Common myeloid progenitor, CD34-positive (primary cell): Measurements from ENCODE around the gene MAP4K2.

Experiments used
- CTCF ChIA-PET: fragments of 350-600 bp; sonication (Branson Sonifier 250); formaldehyde crosslinking; loops from one replicate; lab custom pipeline; 2021; ENCODE audit warnings: antibody characterized with exemption; lab: Charles Lee
- POLR2A ChIA-PET: fragments of 350-600 bp; sonication (Branson Sonifier 250); formaldehyde crosslinking; loops from one replicate; lab custom pipeline; 2021; ENCODE audit warnings: antibody characterized with exemption; lab: Charles Lee
- DNase-seq, 3 donors: peaks; one replicate each; pipeline versions ENCODE4 v3.0.0 to v3.0.0-alpha.2; 2013
- H3K27ac ChIP-seq, 2 experiments: 1 replicate in 1 of 2; 2 replicates in 1 of 2; pipeline ENCODE4 v1.7.0; 2013; ENCODE audit warnings: inconsistent platforms in 2 of 2, low read length in 2 of 2, mild to moderate bottlenecking in 2 of 2, low read depth in 1 of 2, moderate library complexity in 1 of 2; ENCODE audit not compliant: severe bottlenecking in 2 of 2, insufficient read depth in 1 of 2, poor library complexity in 1 of 2
- H3K27me3 ChIP-seq, 5 experiments: replicated peaks in 2 of 5; 1 replicate in 3 of 5; 2 replicates in 2 of 5; pipeline versions ENCODE4 v1.6.1 to v1.7.0; 2013; ENCODE audit warnings: low read length in 4 of 5, mild to moderate bottlenecking in 2 of 5, moderate library complexity in 2 of 5, inconsistent platforms in 1 of 5; ENCODE audit not compliant: insufficient read depth in 5 of 5, control insufficient read depth in 4 of 5
- H3K36me3 ChIP-seq, 4 experiments: 1 replicate in 2 of 4; 2 replicates in 2 of 4; pipeline versions ENCODE4 v1.6.1 to v1.7.0; 2013; ENCODE audit warnings: low read length in 3 of 4, control low read depth in 1 of 4, mild to moderate bottlenecking in 1 of 4; ENCODE audit not compliant: control insufficient read depth in 4 of 4, insufficient read depth in 4 of 4
- H3K4me1 ChIP-seq, 4 experiments: 1 replicate in 3 of 4; 2 replicates in 1 of 4; pipeline versions ENCODE4 v1.6.1 to v1.7.1; 2013; ENCODE audit warnings: low read length in 3 of 4, mild to moderate bottlenecking in 3 of 4, control low read depth in 1 of 4, inconsistent platforms in 1 of 4, moderate library complexity in 1 of 4; ENCODE audit not compliant: control insufficient read depth in 4 of 4, insufficient read depth in 4 of 4; ENCODE audit errors: control extremely low read depth in 1 of 4
- H3K4me3 ChIP-seq, 7 experiments: 1 replicate in 4 of 7; 2 replicates in 3 of 7; pipeline versions ENCODE4 v1.5.1 to v1.7.0; 2013; ENCODE audit warnings: mild to moderate bottlenecking in 7 of 7, low read length in 6 of 7, moderate library complexity in 6 of 7, inconsistent platforms in 2 of 7, low read depth in 2 of 7, control low read depth in 1 of 7; ENCODE audit not compliant: insufficient read depth in 4 of 7, control insufficient read depth in 1 of 7; ENCODE audit errors: extremely low read depth in 1 of 7
- H3K9me3 ChIP-seq, 5 experiments: 1 replicate in 4 of 5; 2 replicates in 1 of 5; pipeline versions ENCODE4 v1.6.1 to v1.7.1; 2013; ENCODE audit warnings: low read length in 4 of 5, mild to moderate bottlenecking in 2 of 5, inconsistent platforms in 1 of 5, low read depth in 1 of 5, moderate library complexity in 1 of 5; ENCODE audit not compliant: control insufficient read depth in 4 of 5, insufficient read depth in 2 of 5; ENCODE audit errors: control extremely low read depth in 1 of 5
- WGBS: methylation state at CpG from one replicate; pipeline ENCODE4 v1.1.5; 2013; ENCODE audit not compliant: insufficient coverage; 5-methylcytosine and 5-hydroxymethylcytosine counted together

Gene MAP4K2

GRCh38 chr11:64784813-64785581 is 18.0 kb downstream of the MAP4K2 start:
- ChIA-PET CTCF (interaction anchor here (0.6 to 4.3 kb wide), 13 partner anchors 9 to 109 kb away, joined by 3 to 42 read pairs (median 5); partner anchors contain the start of genes CDC42BPG and MAP4K2), POLR2A (interaction anchor here (2.2 kb wide), 1 partner anchor 41 kb away, joined by 6 read pairs; the partner anchor contains the start of gene RASGRP2)
- Histone ChIP-seq H3K27ac (no peak overlapping the region), H3K4me1 (peaks cover under 1 to 14% (median 8%) of the 10 kb centered on the region in 4 experiments), H3K27me3 (no peaks in the 10 kb centered on the region), H3K9me3 (no peaks in the 10 kb centered on the region), H3K36me3 (peaks cover 4 to 22% (median 13%) of the 10 kb centered on the region in 4 experiments), H3K4me3 (no peak overlapping the region)
- DNase-seq, result no peak
- 98% methylated on average over 5 of the region's 12 CpGs for WGBS

GRCh38 chr11:64778473-64779298 is 24.3 kb downstream of the MAP4K2 start, which contains the start of gene SF1:
Gene SF1, minus strand, starts transcription at chr11:64778542. Its CDS starts 150 bp downstream, at chr11:64778392.
- H3K4me1 ChIP-seq, result peaks cover 24 to 47% (median 36%) of the 10 kb centered on the region in 4 experiments
- H3K27ac ChIP-seq, result peak within 1 kb of the TSS; percentile 95 to 96
- no peaks in the 10 kb centered on the region for H3K9me3 ChIP-seq
- ChIA-PET CTCF (interaction anchor here (0.9 to 4.4 kb wide), 9 partner anchors 8 to 139 kb away, joined by 3 to 20 read pairs (median 4); partner anchors contain the start of genes MAP4K2 and RASGRP2), POLR2A (interaction anchor here (0.6 to 3.1 kb wide), 6 partner anchors 11 to 34 kb away, joined by 3 to 25 read pairs (median 6); partner anchors contain the start of gene RASGRP2)
- DNase-seq, result peak; percentile 100
- WGBS, result 0% methylated on average over 48 of the region's 80 CpGs
- no peaks in the 10 kb centered on the region for H3K27me3 ChIP-seq
- H3K4me3 ChIP-seq, result peak within 1 kb of the TSS; percentile 58 to 99 (median 85)
- peaks cover 12 to 37% (median 25%) of the 10 kb centered on the region in 4 experiments for H3K36me3 ChIP-seq

- Histone ChIP-seq H3K36me3 (peaks cover 14 to 42% (median 31%) of the 10 kb centered on the region in 4 experiments), H3K27ac (peak overlapping the region; percentile 80 to 96), H3K27me3 (no peaks in the 10 kb centered on the region), H3K4me1 (peaks cover 24 to 52% (median 40%) of the 10 kb centered on the region in 4 experiments), H3K4me3 (peak overlapping the region; percentile 58 to 99 (median 76)), H3K9me3 (no peaks in the 10 kb centered on the region)
- CTCF ChIA-PET, result interaction anchor here (0.9 to 4.4 kb wide), 8 partner anchors 8 to 140 kb away, joined by 3 to 20 read pairs (median 4); partner anchors contain the start of gene RASGRP2
- 0% methylated on average over 16 of the region's 28 CpGs for WGBS
- no peak for DNase-seq
- POLR2A ChIA-PET, result interaction anchor here (1.2 to 3.1 kb wide), 4 partner anchors 10 to 34 kb away, joined by 5 to 25 read pairs (median 8); partner anchors contain the start of gene RASGRP2
Measured at GRCh38 chr11:64778223-64778472, 24.9 kb downstream of the MAP4K2 start.

GRCh38 chr11:64777449-64778222 is 25.4 kb downstream of the MAP4K2 start:
- WGBS, result under 1% methylated on average over 86 of the region's 98 CpGs

GRCh38 chr11:64776875-64777274 is 26.1 kb downstream of the MAP4K2 start:
- Histone ChIP-seq H3K27ac (peak overlapping the region; percentile 74 to 84), H3K27me3 (no peaks in the 10 kb centered on the region), H3K9me3 (no peaks in the 10 kb centered on the region), H3K36me3 (peaks cover 23 to 54% (median 38%) of the 10 kb centered on the region in 4 experiments), H3K4me3 (peak overlapping the region in 6 of 7 experiments; percentile 76 to 99 (median 85)), H3K4me1 (peaks cover 31 to 63% (median 49%) of the 10 kb centered on the region in 4 experiments)
- ChIA-PET POLR2A (interaction anchor here (1.3 kb wide), 1 partner anchor 13 kb away, joined by 3 read pairs; no protein-coding TSS in a partner anchor), CTCF (interaction anchor here (1.0 to 4.5 kb wide), 5 partner anchors 9 to 128 kb away, joined by 3 to 31 read pairs (median 4); partner anchors contain the start of gene RASGRP2)
- DNase-seq, result no peak
- 38% methylated on average over 2 of the region's 3 CpGs for WGBS

More at GRCh38 chr11:64777449-64778222, 25.4 kb downstream of the MAP4K2 start:
- no peaks in the 10 kb centered on the region for H3K27me3 ChIP-seq
- H3K4me1 ChIP-seq, result peaks cover 27 to 57% (median 44%) of the 10 kb centered on the region in 4 experiments
- H3K36me3 ChIP-seq, result peaks cover 20 to 47% (median 34%) of the 10 kb centered on the region in 4 experiments
- peak overlapping the region; percentile 58 to 99 (median 85) for H3K4me3 ChIP-seq
- peak overlapping the region; percentile 80 to 96 for H3K27ac ChIP-seq
- DNase-seq, result peak; percentile 67 to 82 (median 80)
- no peaks in the 10 kb centered on the region for H3K9me3 ChIP-seq
- POLR2A ChIA-PET, result interaction anchor here (0.6 to 3.1 kb wide), 5 partner anchors 10 to 33 kb away, joined by 4 to 25 read pairs (median 6); partner anchors contain the start of gene RASGRP2
- CTCF ChIA-PET, result interaction anchor here (1.4 to 4.5 kb wide), 3 partner anchors 9 to 14 kb away, joined by 3 to 31 read pairs (median 20); no protein-coding TSS in a partner anchor
